Measurements from ENCODE around the gene HOXC4. TPM values are rescaled to one million over a fixed set of nuclear protein-coding genes. Genes with fewer than 3 reads are reported as not detected.

Gene HOXC4
- polyA plus RNA-seq, 3 donors = not detected

GRCh38 chr12:54017878-54018467 lies 35.7 kb upstream of the HOXC4 start:
- no peak for DNase-seq
- peaks cover 0 to 4% of the 10 kb centered on the region in 2 donors for H3K36me3 Mint-ChIP-seq
- Histone ChIP-seq H3K79me2 (ENCODE audit: insufficient read depth, low read length) (no peaks in the 10 kb centered on the region), H3K9me3 (replicated peaks in 1 of 2; ENCODE audit: control insufficient read depth in 1 of 2, insufficient read depth in 1 of 2, low read length in 2 of 2) (peaks cover 10 to 41% of the 10 kb centered on the region in 2 donors), H3K27ac (ENCODE audit: low read depth in 1 of 2, low read length in 2 of 2) (no peak overlapping the region), H3K9ac (ENCODE audit: insufficient read depth, low read length, poor library complexity, severe bottlenecking) (no peak overlapping the region), H3K4me2 (replicated peaks; ENCODE audit: extremely low read depth, low read length, poor library complexity, severe bottlenecking) (peak overlapping the region; percentile 69), H3K4me1 (ENCODE audit: control insufficient read depth in 1 of 2, insufficient read depth in 2 of 2, low read length in 2 of 2) (peaks cover 14 to 16% of the 10 kb centered on the region in 2 donors), H2AFZ (ENCODE audit: insufficient read depth, low read depth, low read length, poor library complexity, severe bottlenecking) (peak overlapping the region; percentile 76), H3K4me3 (replicated peaks in 1 of 3; ENCODE audit: low read depth in 2 of 3, low read length in 3 of 3) (peak overlapping the region; percentile 12 to 64 (median 16)), H4K20me1 (ENCODE audit: insufficient read depth, low read length) (no peaks in the 10 kb centered on the region), H3K36me3 (replicated peaks in 1 of 2; ENCODE audit: control insufficient read depth in 1 of 2, insufficient read depth in 2 of 2, low read length in 2 of 2) (no peaks in the 10 kb centered on the region), H3K27me3 (ENCODE audit: control insufficient read depth in 2 of 2, insufficient read depth in 2 of 2, low read length in 2 of 2) (peaks cover 95 to 100% of the 10 kb centered on the region in 2 donors)
- peaks cover 0 to 45% (median 14%) of the 10 kb centered on the region in 7 donors for H3K9me3 Mint-ChIP-seq
- WGBS (ENCODE audit: insufficient coverage) = 2% methylated on average over 25 of the region's 34 CpGs
- intact Hi-C loops (cut with micrococcal nuclease) = no loop called here
- peaks cover 96 to 100% (median 100%) of the 10 kb centered on the region in 3 donors for H3K27me3 Mint-ChIP-seq (ENCODE audit: low read depth in 3 of 3)
- no peak for TF ChIP-seq CTCF (IDR thresholded peaks at IDR 0.05)
- H3K4me1 Mint-ChIP-seq = peaks cover 27% of the 10 kb centered on the region
- no peak overlapping the region for H3K27ac Mint-ChIP-seq
- peak overlapping the region; percentile 63 to 83 for H3K4me3 Mint-ChIP-seq

- Histone ChIP-seq H3K4me2 (replicated peaks; ENCODE audit: extremely low read depth, low read length, poor library complexity, severe bottlenecking) (peak overlapping the region; percentile 69), H3K4me1 (ENCODE audit: control insufficient read depth in 1 of 2, insufficient read depth in 2 of 2, low read length in 2 of 2) (peaks cover 14 to 16% of the 10 kb centered on the region in 2 donors), H2AFZ (ENCODE audit: insufficient read depth, low read depth, low read length, poor library complexity, severe bottlenecking) (peak overlapping the region; percentile 76), H3K4me3 (replicated peaks in 1 of 3; ENCODE audit: low read depth in 2 of 3, low read length in 3 of 3) (peak overlapping the region in 1 of 3 experiments; percentile 64), H3K27me3 (ENCODE audit: control insufficient read depth in 2 of 2, insufficient read depth in 2 of 2, low read length in 2 of 2) (peaks cover 95 to 100% of the 10 kb centered on the region in 2 donors), H3K27ac (ENCODE audit: low read depth in 1 of 2, low read length in 2 of 2) (no peak overlapping the region), H4K20me1 (ENCODE audit: insufficient read depth, low read length) (no peaks in the 10 kb centered on the region), H3K9me3 (replicated peaks in 1 of 2; ENCODE audit: control insufficient read depth in 1 of 2, insufficient read depth in 1 of 2, low read length in 2 of 2) (peaks cover 10 to 38% of the 10 kb centered on the region in 2 donors), H3K9ac (ENCODE audit: insufficient read depth, low read length, poor library complexity, severe bottlenecking) (no peak overlapping the region), H3K36me3 (replicated peaks in 1 of 2; ENCODE audit: control insufficient read depth in 1 of 2, insufficient read depth in 2 of 2, low read length in 2 of 2) (no peaks in the 10 kb centered on the region), H3K79me2 (ENCODE audit: insufficient read depth, low read length) (no peaks in the 10 kb centered on the region)
- Mint-ChIP-seq H3K27me3 (ENCODE audit: low read depth in 3 of 3) (peaks cover 96 to 100% (median 100%) of the 10 kb centered on the region in 3 donors), H3K9me3 (peaks cover 0 to 40% (median 14%) of the 10 kb centered on the region in 7 donors), H3K4me3 (peak overlapping the region in 1 of 2 donors; percentile 83), H3K4me1 (peaks cover 27% of the 10 kb centered on the region), H3K36me3 (peaks cover 0 to 4% of the 10 kb centered on the region in 2 donors), H3K27ac (no peak overlapping the region)
- intact Hi-C loops (cut with micrococcal nuclease) = no loop called here
- 24% methylated on average over 17 of the region's 29 CpGs for WGBS (ENCODE audit: insufficient coverage)
- no peak for TF ChIP-seq CTCF (IDR thresholded peaks at IDR 0.05)
- no peak for DNase-seq
Observed at GRCh38 chr12:54018468-54018984, 35.1 kb upstream of the HOXC4 start.

Data from CD14-positive monocyte (primary cell).